GM12801 (cell line): ENCODE measurements around the gene OSBPL10.

Experiments used
- CTCF ChIP-seq: IDR thresholded peaks from one replicate; pipeline ENCODE4 v1.5.1; 2011; ENCODE audit warnings: control low read depth; ENCODE audit not compliant: insufficient read length; ENCODE audit errors: extremely low read depth

Gene OSBPL10

GRCh38 chr3:31709005-31709404 lies 272.1 kb downstream of the OSBPL10 start:
- no peak for TF ChIP-seq CTCF

- TF ChIP-seq CTCF, result no peak
Measured at GRCh38 chr3:31707286-31707685, 273.8 kb downstream of the OSBPL10 start.

GRCh38 chr3:31705736-31706135 lies 275.3 kb downstream of the OSBPL10 start:
- TF ChIP-seq CTCF, result no peak

GRCh38 chr3:31704591-31705179 lies 276.4 kb downstream of the OSBPL10 start:
- no peak for TF ChIP-seq CTCF

DNA sequence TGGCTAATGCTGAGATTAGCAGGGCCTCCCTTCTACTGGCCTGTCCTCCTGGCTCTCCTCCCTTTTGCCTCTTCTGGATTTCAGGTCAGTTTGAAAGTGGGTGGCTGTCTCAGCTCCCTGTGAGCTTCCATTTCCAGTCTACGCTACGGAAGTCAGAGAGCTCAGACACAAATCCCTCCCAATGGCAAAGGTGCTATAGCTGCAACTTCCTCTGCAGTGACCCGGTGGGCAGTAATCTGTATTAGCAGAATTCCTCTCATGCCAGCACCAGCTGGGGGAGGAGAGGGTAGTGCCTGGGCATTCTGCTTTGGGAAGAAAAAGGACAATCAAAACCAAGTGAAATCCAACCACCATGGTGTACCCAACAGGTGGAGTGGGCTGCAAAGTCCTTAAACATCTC lies 276.9 kb downstream of the OSBPL10 start:
- no peak for TF ChIP-seq CTCF

- no peak for TF ChIP-seq CTCF
Measured at GRCh38 chr3:31701286-31701685, 279.8 kb downstream of the OSBPL10 start.

GRCh38 chr3:31699309-31699953 lies 281.6 kb downstream of the OSBPL10 start:
- no peak for TF ChIP-seq CTCF
